ENCODE data around the gene CTNNA3. TPM values are rescaled to one million over a fixed set of nuclear protein-coding genes. Genes with fewer than 3 reads are reported as not detected.

CTNNA3 gene
- total and polyA plus RNA-seq, 4 donors = 0.16 to 2.4 (median 1.4) TPM

GRCh38 chr10:66713387-66713786 is 982.6 kb downstream of the CTNNA3 start:
- Histone ChIP-seq H3K4me1 (ENCODE audit: control insufficient read depth in 4 of 4, insufficient read depth in 4 of 4, low read length in 3 of 4) (no peaks in the 10 kb centered on the region), H3K9ac (ENCODE audit: low read depth in 1 of 2, low read length in 2 of 2) (no peak overlapping the region), H3K9me3 (ENCODE audit: control insufficient read depth in 4 of 4, low read length in 3 of 4) (no peaks in the 10 kb centered on the region), H3K27me3 (ENCODE audit: control insufficient read depth in 4 of 4, insufficient read depth in 4 of 4, low read length in 3 of 4) (no peaks in the 10 kb centered on the region), H3K36me3 (ENCODE audit: control insufficient read depth in 4 of 4, insufficient read depth in 3 of 4, low read depth in 1 of 4, low read length in 3 of 4) (no peaks in the 10 kb centered on the region), H3K27ac (ENCODE audit: low read depth in 1 of 2, low read length in 2 of 2) (no peak overlapping the region), H3K4me3 (ENCODE audit: low read depth in 1 of 3, low read length in 3 of 3) (no peak overlapping the region)
- no peak for DNase-seq (ENCODE audit: low spot score)
- no peak for TF ChIP-seq EGR1 (IDR thresholded peaks at IDR 0.05; ENCODE audit: low read depth in 2 of 2)
- TF ChIP-seq ZBTB33 (IDR thresholded peaks at IDR 0.05) = no peak
- TF ChIP-seq HNF4A (conservative IDR thresholded peaks at IDR 0.05) = no peak
- no peak for TF ChIP-seq YY1 (IDR thresholded peaks at IDR 0.05)
- no peak for TF ChIP-seq JUND (IDR thresholded peaks at IDR 0.05)
- no peak for TF ChIP-seq REST (IDR thresholded peaks at IDR 0.05)
- TF ChIP-seq RXRA (IDR thresholded peaks at IDR 0.05) = no peak
- TF ChIP-seq CTCF (IDR thresholded peaks at IDR 0.05; ENCODE audit: low read depth, low read length, missing input control) = no peak
- TF ChIP-seq NR2F2 (IDR thresholded peaks at IDR 0.05) = no peak
- TF ChIP-seq FOXA1 (IDR thresholded peaks at IDR 0.05) = no peak
- no peak for TF ChIP-seq RAD21 (IDR thresholded peaks at IDR 0.05)
- TF ChIP-seq ATF3 (IDR thresholded peaks at IDR 0.05) = no peak
- TF ChIP-seq SP1 (IDR thresholded peaks at IDR 0.05) = no peak
- no peak for TF ChIP-seq GABPA (IDR thresholded peaks at IDR 0.05 in 1 of 2, conservative IDR thresholded peaks at IDR 0.05 in 1 of 2)
- no peak for TF ChIP-seq FOXA2 (IDR thresholded peaks at IDR 0.05)
- no peak for TF ChIP-seq MAX (IDR thresholded peaks at IDR 0.05)
- TF ChIP-seq HNF4G (IDR thresholded peaks at IDR 0.05) = no peak
- TF ChIP-seq TAF1 (conservative IDR thresholded peaks at IDR 0.05) = no peak
- WGBS = 91% methylated on average over 1 of the region's 1 CpG
